ENCODE results near the gene FAM124A. TPM values are rescaled to one million over a fixed set of nuclear protein-coding genes. Genes with fewer than 3 reads are reported as not detected.

Gene FAM124A
- total and polyA plus RNA-seq, 2 experiments from 2014 or later, result 37.7 to 109 TPM

DNA sequence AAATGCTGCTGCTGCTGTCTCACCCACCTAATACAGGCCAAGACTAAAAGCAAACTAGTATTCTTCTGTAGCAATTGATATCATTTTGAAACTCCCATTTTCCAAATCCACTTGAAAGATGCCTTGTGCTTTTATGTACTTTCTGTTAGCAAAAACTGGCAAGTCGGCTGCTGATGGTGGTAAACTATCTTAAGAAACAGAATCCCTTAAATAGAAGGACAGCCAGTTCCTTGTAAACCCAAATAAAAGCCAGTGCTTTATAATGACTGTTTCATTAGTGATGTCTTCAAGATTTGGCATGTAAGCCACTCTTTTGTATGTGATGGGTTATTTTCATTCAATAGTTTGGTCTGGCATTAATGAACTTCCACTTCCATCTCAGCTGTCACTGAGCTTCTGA is 5.2 kb downstream of the FAM124A start:
- peaks cover 100% of the 10 kb centered on the region for H3K79me2 ChIP-seq (replicated peaks; ENCODE audit: insufficient read depth)
- peaks cover 7% of the 10 kb centered on the region for H3F3A ChIP-seq (replicated peaks; ENCODE audit: low read depth)
- no peaks in the 10 kb centered on the region for H3K9me3 Mint-ChIP-seq
- DNase-seq (ENCODE audit: low spot score) (no peak), ATAC-seq (no peak)
- H3K27me3 Mint-ChIP-seq (ENCODE audit: insufficient read depth, low read depth, poor library complexity), result peaks cover 11% of the 10 kb centered on the region
- H3K4me1 ChIP-seq (ENCODE audit: insufficient read depth), result peaks cover 73% of the 10 kb centered on the region
- no peak for TF ChIP-seq REST (IDR thresholded peaks at IDR 0.05; ENCODE audit: unreplicated experiment)
- TF ChIP-seq ZNF331 (CRISPR knock-in tag; IDR thresholded peaks at IDR 0.05; ENCODE audit: low read depth), result no peak
- no peak for TF ChIP-seq STAT1 (IDR thresholded peaks at IDR 0.05; ENCODE audit: unreplicated experiment)
- TF ChIP-seq EZH2 (IDR thresholded peaks at IDR 0.05; ENCODE audit: low read depth, unreplicated experiment), result no peak
- TF ChIP-seq POLR2AphosphoS5 (IDR thresholded peaks at IDR 0.05; ENCODE audit: low read depth), result no peak
- TF ChIP-seq CREB1 (CRISPR knock-in tag; IDR thresholded peaks at IDR 0.05; ENCODE audit: low read depth), result no peak
- no peak overlapping the region for H3K4me3 ChIP-seq
- H3K27ac ChIP-seq (ENCODE audit: low read depth), result peak overlapping the region; percentile 21; the same call in 1 of the 2 replicates
- peaks cover 37% of the 10 kb centered on the region for H4K20me1 ChIP-seq (replicated peaks; ENCODE audit: insufficient read depth)
- H3K4me3 Mint-ChIP-seq, result peak overlapping the region; percentile 33; the same call in 1 of the 3 replicates
- peaks cover 62% of the 10 kb centered on the region for H3K36me3 Mint-ChIP-seq (ENCODE audit: low read depth)
- H3K4me1 Mint-ChIP-seq, result peaks cover 73% of the 10 kb centered on the region
- no peaks in the 10 kb centered on the region for H3K27me3 ChIP-seq (ENCODE audit: insufficient read depth)
- H3K4me2 ChIP-seq, result peak overlapping the region; percentile 44
- no peaks in the 10 kb centered on the region for H3K9me2 ChIP-seq (ENCODE audit: insufficient read depth)
- H2AFZ ChIP-seq, result no peak overlapping the region
- peaks cover 17% of the 10 kb centered on the region for H3K36me3 ChIP-seq (ENCODE audit: insufficient read depth)
- peak overlapping the region; percentile 76; the same call in 1 of the 2 replicates for H3K27ac Mint-ChIP-seq

- no peak for DNase-seq (ENCODE audit: low spot score)
- Histone ChIP-seq H3K27ac (ENCODE audit: low read depth) (no peak overlapping the region), H4K20me1 (replicated peaks; ENCODE audit: insufficient read depth) (peaks cover 41% of the 10 kb centered on the region), H3F3A (replicated peaks; ENCODE audit: low read depth) (peaks cover 7% of the 10 kb centered on the region), H3K79me2 (replicated peaks; ENCODE audit: insufficient read depth) (peaks cover 97% of the 10 kb centered on the region), H3K27me3 (ENCODE audit: insufficient read depth) (no peaks in the 10 kb centered on the region), H3K4me3 (peak overlapping the region; percentile 1; the same call in 1 of the 2 replicates), H3K36me3 (ENCODE audit: insufficient read depth) (peaks cover 23% of the 10 kb centered on the region), H3K4me2 (peak overlapping the region; percentile 18), H3K9me2 (ENCODE audit: insufficient read depth) (no peaks in the 10 kb centered on the region), H2AFZ (no peak overlapping the region), H3K4me1 (ENCODE audit: insufficient read depth) (peaks cover 69% of the 10 kb centered on the region)
- Mint-ChIP-seq H3K4me3 (peak overlapping the region; percentile 7; the same call in 1 of the 3 replicates), H3K36me3 (ENCODE audit: low read depth) (peaks cover 61% of the 10 kb centered on the region), H3K27ac (peak overlapping the region; percentile 39; the same call in 1 of the 2 replicates), H3K9me3 (no peaks in the 10 kb centered on the region), H3K4me1 (peaks cover 77% of the 10 kb centered on the region), H3K27me3 (ENCODE audit: insufficient read depth, low read depth, poor library complexity) (peaks cover 2% of the 10 kb centered on the region)
- no peak for TF ChIP-seq CREB1 (CRISPR knock-in tag; IDR thresholded peaks at IDR 0.05; ENCODE audit: low read depth)
- ATAC-seq, result no peak
Measured at GRCh38 chr13:51229101-51229719, 7.0 kb downstream of the FAM124A start.
